ENCODE data around the gene ZNF273. TPM values are rescaled to one million over a fixed set of nuclear protein-coding genes. Genes with fewer than 3 reads are reported as not detected.
"Not testable (repeated sequence)": the region's sequence is repeated elsewhere in the genome, so short reads cannot be mapped to it uniquely, and the experiment has no call there.

ZNF273 gene
- total RNA-seq, 4 donors from 2014 or later, result 13.7 to 22.9 (median 18.3) TPM

- TF ChIP-seq POLR2A (IDR thresholded peaks at IDR 0.05), result no peak
- no peak for TF ChIP-seq CTCF (IDR thresholded peaks at IDR 0.05)
- intact Hi-C loops (cut with DNase I), result loop anchor here (10.0 kb wide), 1 partner anchor 95 kb away; the partner anchor contains the start of gene ZNF138
- Histone ChIP-seq H3K27me3 (no peaks in the 10 kb centered on the region), H3K4me1 (peaks cover 18 to 34% of the 10 kb centered on the region in 2 donors), H3K9me3 (no peaks in the 10 kb centered on the region), H3K36me3 (no peaks in the 10 kb centered on the region), H3K27ac (no peak overlapping the region), H3K4me3 (replicated peaks in 1 of 3) (peak overlapping the region in 1 of 3 donors; percentile 31)
- DNase-seq, result no peak
- WGBS, 2 donors, result 77 to 80% methylated on average over 1 to 17 of the region's 18 CpGs
These were observed 13.3 kb upstream of the ZNF273 start for GRCh38 chr7:64889686-64890162.

GRCh38 chr7:64890273-64890672, 12.8 kb upstream of the ZNF273 start:
- H3K4me3 ChIP-seq (replicated peaks in 1 of 3); DNase-seq; intact Hi-C loops (cut with DNase I); H3K27me3 ChIP-seq; H3K9me3 ChIP-seq; H3K36me3 ChIP-seq: not testable (repeated sequence)
- H3K4me1 ChIP-seq, result peaks cover 18 to 34% of the 10 kb centered on the region in 2 donors
- 84 to 88% methylated on average over 2 of the region's 3 CpGs for WGBS, 2 donors
- peak overlapping the region in 1 of 3 donors; percentile 58 for H3K27ac ChIP-seq

GRCh38 chr7:64890761-64891362, 12.2 kb upstream of the ZNF273 start:
- intact Hi-C loops (cut with DNase I), result no loop called here
- Histone ChIP-seq H3K36me3 (no peaks in the 10 kb centered on the region), H3K4me1 (peaks cover 18 to 34% of the 10 kb centered on the region in 2 donors), H3K9me3 (no peaks in the 10 kb centered on the region), H3K4me3 (replicated peaks in 1 of 3) (no peak overlapping the region), H3K27ac (peak overlapping the region in 2 of 3 donors; percentile 36 to 58), H3K27me3 (no peaks in the 10 kb centered on the region)
- WGBS, 2 donors, result 62 to 76% methylated on average over 2 of the region's 2 CpGs
- TF ChIP-seq POLR2A (IDR thresholded peaks at IDR 0.05) (no peak), CTCF (IDR thresholded peaks at IDR 0.05) (no peak)
- no peak for DNase-seq

- 14 to 21% methylated on average over 1 of the region's 1 CpG for WGBS, 2 donors
- H3K4me3 ChIP-seq (replicated peaks in 1 of 3); intact Hi-C loops (cut with DNase I); H3K9me3 ChIP-seq; H3K27me3 ChIP-seq; H3K36me3 ChIP-seq: not testable (repeated sequence)
- peak; percentile 23 to 58 for DNase-seq
- Histone ChIP-seq H3K4me1 (peaks cover 18 to 34% of the 10 kb centered on the region in 2 donors), H3K27ac (peak overlapping the region; percentile 20 to 58 (median 36))
These were observed 11.6 kb upstream of the ZNF273 start for GRCh38 chr7:64891363-64892081.

GRCh38 chr7:64892116-64892515, 11.0 kb upstream of the ZNF273 start:
- Histone ChIP-seq H3K36me3 (no peaks in the 10 kb centered on the region), H3K9me3 (no peaks in the 10 kb centered on the region), H3K27me3 (no peaks in the 10 kb centered on the region), H3K4me3 (replicated peaks in 1 of 3) (no peak overlapping the region), H3K4me1 (peaks cover 18 to 34% of the 10 kb centered on the region in 2 donors), H3K27ac (peak overlapping the region; percentile 20 to 58 (median 36))
- intact Hi-C loops (cut with DNase I), result no loop called here
- no peak for TF ChIP-seq CTCF (IDR thresholded peaks at IDR 0.05)
- no peak for TF ChIP-seq POLR2A (IDR thresholded peaks at IDR 0.05)
- DNase-seq, result no peak

All from thyroid gland (tissue), 4 donors.